GM12878 (cell line): ENCODE results near the gene ST6GALNAC3. TPM values are rescaled to one million over a fixed set of nuclear protein-coding genes. Genes with fewer than 3 reads are reported as not detected.

ENCODE experiments used
- CHD1 ChIP-seq: IDR thresholded peaks from 2 replicates; pipeline ENCODE4 v1.6.1; 2012; ENCODE audit warnings: low read depth, low read length, improper control_type of control experiment
- RAD21 ChIP-seq: IDR thresholded peaks from 2 replicates; pipeline ENCODE4 v1.6.1; 2011; ENCODE audit warnings: mild to moderate bottlenecking, low read depth, low read length, moderate library complexity; ENCODE audit not compliant: insufficient read depth
- REST ChIP-seq: IDR thresholded peaks from 2 replicates; pipeline ENCODE4 v1.6.1; 2012; ENCODE audit warnings: mild to moderate bottlenecking, low read depth, low read length
- ZBED1 ChIP-seq: IDR thresholded peaks from 2 replicates; pipeline ENCODE4 v1.6.1; 2016; ENCODE audit warnings: borderline replicate concordance
- ZNF592 ChIP-seq: fragments of 450-650 bp; IDR thresholded peaks from 2 replicates; pipeline ENCODE4 v1.6.1; 2017; ENCODE audit warnings: mild to moderate bottlenecking, moderate library complexity
- polyA plus RNA-seq, 11 experiments: library from polyadenylated mRNA; depleted of rRNA in 4 of 11; unstranded in 6 of 11; stranded (reverse) in 5 of 11; fragments of >200 nt; fragmentation: Nextera tagmentation in 4 of 11; fragmentation: Illumina TruSeq in 1 of 11; extraction: Ambion mirVana in 4 of 11; extraction: Trizol in 1 of 11; gene quantifications; 1 replicate in 1 of 11; 2 replicates in 10 of 11; pipeline versions ENCODE4 v1.2.1 to v1.2.3, GENCODE V29; 2011 to 2016; ENCODE audit warnings: inconsistent platforms in 2 of 11, missing spikeins in 2 of 11, low read depth in 1 of 11
- total RNA-seq, 4 experiments: library from RNA; depleted of rRNA in 3 of 4; stranded (reverse); fragments of >200 nt in 3 of 4; fragmentation: Illumina TruSeq in 1 of 4; extraction: Trizol in 1 of 4; gene quantifications; 2 replicates each; pipeline versions ENCODE4 v1.2.1 to v1.2.3, GENCODE V29; 2013 to 2021

The ST6GALNAC3 gene
- total and polyA plus RNA-seq, 10 of the 15 experiments (the other 5 are each of a cell fraction or from before 2014, with no cell fraction given), result 0.04 to 0.68 (median 0.18) TPM; not detected in 3

GRCh38 chr1:76186554-76187170 is 112.1 kb downstream of the ST6GALNAC3 start (continued):
- TF ChIP-seq ZNF592 (no peak), ZBED1 (no peak), CHD1 (no peak), RAD21 (no peak), REST (no peak)
